Keratinocyte (primary cell): ENCODE data around the gene LBP. TPM values are rescaled to one million over a fixed set of nuclear protein-coding genes. Genes with fewer than 3 reads are reported as not detected.
A peak's percentile ranks its signal among the peaks of the same experiment; 100 is the strongest.

Experiments used
- DNase-seq: peaks from one replicate; pipeline ENCODE4 v3.0.0-alpha.2; 2011; ENCODE audit warnings: low read depth, missing footprints, low spot score
- FAIRE-seq: peaks from 2 replicates; lab custom pipeline; 2011; peaks lifted over from hg19 to GRCh38; lab: Jason Lieb, UNC
- H2AFZ ChIP-seq: 2 replicates; pipeline ENCODE4 v1.6.0; 2012; ENCODE audit warnings: low read length, control low read depth, inconsistent platforms; ENCODE audit not compliant: control insufficient read depth
- H3K27ac ChIP-seq: 2 replicates; pipeline ENCODE4 v1.5.1; 2011; ENCODE audit warnings: low read length; ENCODE audit not compliant: control insufficient read depth, insufficient read depth
- H3K27me3 ChIP-seq: 3 replicates; pipeline ENCODE4 v1.6.0; 2011; ENCODE audit warnings: low read length; ENCODE audit not compliant: control insufficient read depth, insufficient read depth; ENCODE audit errors: extremely low read depth
- H3K36me3 ChIP-seq, 2 experiments: 2 replicates in 1 of 2; 3 replicates in 1 of 2; pipeline ENCODE4 v1.5.1; 2011; ENCODE audit warnings: low read length in 2 of 2, mild to moderate bottlenecking in 1 of 2; ENCODE audit not compliant: control insufficient read depth in 2 of 2, insufficient read depth in 2 of 2; ENCODE audit errors: extremely low read depth in 1 of 2
- H3K4me1 ChIP-seq: 3 replicates; pipeline ENCODE4 v1.5.1; 2011; ENCODE audit warnings: low read length; ENCODE audit not compliant: control insufficient read depth, insufficient read depth; ENCODE audit errors: extremely low read depth
- H3K4me2 ChIP-seq: 3 replicates; pipeline ENCODE4 v1.6.0; 2011; ENCODE audit warnings: low read depth, low read length; ENCODE audit not compliant: control insufficient read depth, insufficient read depth; ENCODE audit errors: extremely low read depth
- H3K4me3 ChIP-seq, 3 experiments: fragments of 200-600 bp in 1 of 3; sonication (generic) in 1 of 3; 2 replicates in 2 of 3; 3 replicates in 1 of 3; pipeline ENCODE4 v1.5.1; 2011 to 2016; ENCODE audit warnings: low read length in 3 of 3, mild to moderate bottlenecking in 3 of 3, control low read depth in 2 of 3, inconsistent platforms in 1 of 3, low read depth in 1 of 3, mixed read lengths in 1 of 3, mixed run types in 1 of 3, moderate library complexity in 1 of 3; ENCODE audit not compliant: control insufficient read depth in 2 of 3, insufficient read depth in 2 of 3; ENCODE audit errors: extremely low read depth in 1 of 3
- H3K79me2 ChIP-seq: 2 replicates; pipeline ENCODE4 v1.6.0; 2012; ENCODE audit warnings: low read length; ENCODE audit not compliant: control insufficient read depth, insufficient read depth
- H3K9ac ChIP-seq: 3 replicates; pipeline ENCODE4 v1.6.0; 2011; ENCODE audit warnings: low read length; ENCODE audit not compliant: control insufficient read depth, insufficient read depth; ENCODE audit errors: extremely low read depth
- H3K9me1 ChIP-seq: 3 replicates; pipeline ENCODE4 v1.6.0; 2011; ENCODE audit warnings: low read length; ENCODE audit not compliant: control insufficient read depth, insufficient read depth; ENCODE audit errors: extremely low read depth
- H3K9me3 ChIP-seq: 2 replicates; pipeline ENCODE4 v1.5.1; 2012; ENCODE audit warnings: low read depth, low read length; ENCODE audit not compliant: control insufficient read depth
- H4K20me1 ChIP-seq: 3 replicates; pipeline ENCODE4 v1.6.0; 2011; ENCODE audit warnings: low read length; ENCODE audit not compliant: control insufficient read depth, insufficient read depth; ENCODE audit errors: extremely low read depth
- CTCF ChIP-seq, 3 experiments: IDR thresholded peaks in 1 of 3; conservative IDR thresholded peaks in 1 of 3; optimal IDR thresholded peaks in 1 of 3; 2 replicates in 2 of 3; 3 replicates in 1 of 3; pipeline versions ENCODE3 to v1.5.1; 2011; ENCODE audit warnings: low read length in 3 of 3, mild to moderate bottlenecking in 3 of 3, moderate library complexity in 2 of 3, control low read depth in 1 of 3, inconsistent platforms in 1 of 3; ENCODE audit not compliant: insufficient read depth in 2 of 3; ENCODE audit errors: extremely low read depth in 1 of 3
- EZH2 ChIP-seq: IDR thresholded peaks from one replicate; pipeline ENCODE4 v1.6.1; 2012; ENCODE audit warnings: inconsistent platforms, mild to moderate bottlenecking, low read length, moderate library complexity
- dilution Hi-C: fragments of 300-500 bp; cut with MboI; formaldehyde crosslinking; loops from one replicate; pipeline ENCODE4 v1.7.0; 2020; ENCODE audit warnings: low sequenced_read_pairs; ENCODE audit not compliant: extremely low pct_ligation_motif_present
- polyA plus RNA-seq, 5 experiments: library from polyadenylated mRNA; depleted of rRNA in 3 of 5; stranded (reverse) in 3 of 5; stranded (forward) in 1 of 5; unstranded in 1 of 5; fragments of >200 nt; gene quantifications; 1 replicate in 1 of 5; 2 replicates in 3 of 5; 3 replicates in 1 of 5; pipeline versions ENCODE4 v1.2.1 to v1.2.3, GENCODE V29; 2011 to 2012; ENCODE audit warnings: missing spikeins in 2 of 5, low read depth in 1 of 5, low replicate concordance in 1 of 5
- small RNA-seq, 3 experiments: library from RNA; depleted of rRNA; stranded (forward); fragments of <200 nt; gene quantifications; one replicate each; pipeline ENCODE3, GENCODE V24; 2012; ENCODE audit warnings: low read depth in 3 of 3, low replicate concordance in 1 of 3; ENCODE audit not compliant: insufficient read length in 3 of 3

Gene LBP
- polyA plus RNA-seq, 1 donor (not counting 4 experiments of a cell fraction or from before 2014, with no cell fraction given): not detected

GRCh38 chr20:38426006-38426897 is 80.0 kb downstream of the LBP start:
- no peak for DNase-seq
- H3K9ac ChIP-seq: no peak overlapping the region
- peak; percentile 82 for FAIRE-seq
- H3K27me3 ChIP-seq: no peaks in the 10 kb centered on the region
- H2AFZ ChIP-seq: no peak overlapping the region
- H3K79me2 ChIP-seq: peaks cover 91% of the 10 kb centered on the region
- peaks cover 78 to 86% of the 10 kb centered on the region in 2 experiments for H3K36me3 ChIP-seq
- no peak overlapping the region for H3K4me2 ChIP-seq
- H4K20me1 ChIP-seq: peaks cover 80% of the 10 kb centered on the region
- H3K9me1 ChIP-seq: peaks cover 7% of the 10 kb centered on the region
- no peaks in the 10 kb centered on the region for H3K9me3 ChIP-seq
- H3K27ac ChIP-seq: no peak overlapping the region
- TF ChIP-seq CTCF (optimal IDR thresholded peaks at IDR 0.05 in 1 of 3, IDR thresholded peaks at IDR 0.05 in 1 of 3, conservative IDR thresholded peaks at IDR 0.05 in 1 of 3; ENCODE audit: extremely low read depth in 1 of 3, insufficient read depth in 2 of 3, low read length in 3 of 3) (no peak), EZH2 (no peak)
- dilution Hi-C loops: no loop called here
- H3K4me1 ChIP-seq: peaks cover 10% of the 10 kb centered on the region
- no peak overlapping the region for H3K4me3 ChIP-seq

Small RNA genes within 50 kb of the gene (small RNA-seq; reads per million reads assigned to genes)
- gene RF00056 (0 reads per million in 3 experiments), gene SNORA71B (18.3 to 102 (median 51.6) reads per million in 3 experiments)

Other genes with a start within 250 kb of the LBP start
- gene TGM2, start 181.2 kb upstream of the LBP start, polyA plus RNA-seq: 18.4 to 50.3 TPM (median 18.7 TPM) in 3 replicates
- gene KIAA1755, start 85.7 kb upstream of the LBP start, polyA plus RNA-seq: 0.05 to 0.07 TPM in 2 of 3 replicates, not detected in the other
- not detected in 3 replicates for gene BPI, start 42.3 kb upstream of the LBP start, polyA plus RNA-seq
- 17.6 to 29.4 TPM (median 25.3 TPM) in 3 replicates for gene SNHG17, start 88.8 kb downstream of the LBP start, polyA plus RNA-seq
- gene RALGAPB, start 126.4 kb downstream of the LBP start, polyA plus RNA-seq: 16.5 to 23.8 TPM (median 16.9 TPM) in 3 replicates
- gene ADIG, start 234.7 kb downstream of the LBP start, polyA plus RNA-seq: not detected in 3 replicates